Measurements from ENCODE around the gene TPPP3.

GRCh38 chr16:67387479-67388079 lies 5.7 kb downstream of the TPPP3 start:
- TF ChIP-seq, protein P1, sequence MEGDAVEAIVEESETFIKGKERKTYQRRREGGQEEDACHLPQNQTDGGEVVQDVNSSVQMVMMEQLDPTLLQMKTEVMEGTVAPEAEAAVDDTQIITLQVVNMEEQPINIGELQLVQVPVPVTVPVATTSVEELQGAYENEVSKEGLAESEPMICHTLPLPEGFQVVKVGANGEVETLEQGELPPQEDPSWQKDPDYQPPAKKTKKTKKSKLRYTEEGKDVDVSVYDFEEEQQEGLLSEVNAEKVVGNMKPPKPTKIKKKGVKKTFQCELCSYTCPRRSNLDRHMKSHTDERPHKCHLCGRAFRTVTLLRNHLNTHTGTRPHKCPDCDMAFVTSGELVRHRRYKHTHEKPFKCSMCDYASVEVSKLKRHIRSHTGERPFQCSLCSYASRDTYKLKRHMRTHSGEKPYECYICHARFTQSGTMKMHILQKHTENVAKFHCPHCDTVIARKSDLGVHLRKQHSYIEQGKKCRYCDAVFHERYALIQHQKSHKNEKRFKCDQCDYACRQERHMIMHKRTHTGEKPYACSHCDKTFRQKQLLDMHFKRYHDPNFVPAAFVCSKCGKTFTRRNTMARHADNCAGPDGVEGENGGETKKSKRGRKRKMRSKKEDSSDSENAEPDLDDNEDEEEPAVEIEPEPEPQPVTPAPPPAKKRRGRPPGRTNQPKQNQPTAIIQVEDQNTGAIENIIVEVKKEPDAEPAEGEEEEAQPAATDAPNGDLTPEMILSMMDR (IDR thresholded peaks at IDR 0.05): no peak
- TF ChIP-seq EZH2 (IDR thresholded peaks at IDR 0.05; ENCODE audit: borderline replicate concordance, insufficient read depth, low read depth, low read length, poor library complexity, severe bottlenecking): no peak

All from B cell (primary cell).